IMR-90 (cell line): Measurements from ENCODE around the gene OR10AD1. TPM values are rescaled to one million over a fixed set of nuclear protein-coding genes. Genes with fewer than 3 reads are reported as not detected.

ENCODE experiments used
- ATAC-seq: fragments of 200-7000 bp; cut with Tn5 transposase; 2 replicates; pipeline ENCODE4 v1.9.1; 2020; ENCODE audit warnings: low read depth, mild to moderate bottlenecking, moderate library complexity
- BruUV-seq: library from RNA; stranded (reverse); fragments of 400-500 nt; replicated peaks from 2 replicates; lab custom pipeline; 2021; lab: Mats Ljungman, UMichigan
- CTCF ChIA-PET: fragments of 300-600 bp; formaldehyde crosslinking; extraction: SDS; loops from one replicate; lab custom pipeline; 2021; ENCODE audit warnings: antibody characterized with exemption; lab: Yijun Ruan, JAX
- POLR2A ChIA-PET: fragments of 300-600 bp; sonication (Branson Sonifier 250); formaldehyde crosslinking; loops from one replicate; lab custom pipeline; 2022; ENCODE audit warnings: antibody characterized with exemption; ENCODE audit not compliant: unreplicated experiment; lab: Charles Lee
- DNase-seq: peaks from one replicate; pipeline ENCODE4 v3.0.0; 2013
- H2AFZ ChIP-seq: replicated peaks from 2 replicates; pipeline ENCODE3; 2013; ENCODE audit warnings: low read length, mild to moderate bottlenecking; ENCODE audit not compliant: poor library complexity
- H2AK5ac ChIP-seq: 2 replicates; pipeline ENCODE4 v1.6.1; 2013; ENCODE audit warnings: low read depth, low read length, inconsistent platforms
- H2AK9ac ChIP-seq: replicated peaks from 2 replicates; pipeline ENCODE3; 2013; ENCODE audit warnings: mild to moderate bottlenecking, low read depth, low read length, moderate library complexity; ENCODE audit not compliant: poor library complexity
- H2BK120ac ChIP-seq: 2 replicates; pipeline ENCODE4 v1.6.1; 2013; ENCODE audit warnings: low read depth, low read length, inconsistent platforms
- H2BK15ac ChIP-seq: 3 replicates; pipeline ENCODE4 v1.6.1; 2013; ENCODE audit warnings: low read depth, low read length, inconsistent platforms
- H2BK20ac ChIP-seq: 2 replicates; pipeline ENCODE4 v1.6.1; 2013; ENCODE audit warnings: low read depth, mild to moderate bottlenecking, inconsistent platforms, low read length, moderate library complexity
- H2BK5ac ChIP-seq: 2 replicates; pipeline ENCODE4 v1.6.1; 2013; ENCODE audit warnings: mild to moderate bottlenecking, low read depth, low read length, inconsistent platforms; ENCODE audit not compliant: poor library complexity, severe bottlenecking
- H3K14ac ChIP-seq: replicated peaks from 2 replicates; pipeline ENCODE4 v1.6.1; 2013; ENCODE audit warnings: low read depth, low read length, inconsistent platforms
- H3K18ac ChIP-seq: 2 replicates; pipeline ENCODE4 v1.6.1; 2013; ENCODE audit warnings: low read depth, low read length, control low read depth
- H3K23ac ChIP-seq: 2 replicates; pipeline ENCODE4 v1.6.1; 2013; ENCODE audit warnings: low read depth, low read length, inconsistent platforms
- H3K27ac ChIP-seq: 2 replicates; pipeline ENCODE4 v1.5.1; 2013; ENCODE audit warnings: mild to moderate bottlenecking, control low read depth, low read length; ENCODE audit not compliant: insufficient read depth
- H3K27me3 ChIP-seq: 2 replicates; pipeline ENCODE4 v1.6.1; 2013; ENCODE audit warnings: low read length; ENCODE audit not compliant: control insufficient read depth, insufficient read depth
- H3K36me3 ChIP-seq: 2 replicates; pipeline ENCODE4 v1.6.1; 2013; ENCODE audit warnings: low read length, mixed read lengths; ENCODE audit not compliant: control insufficient read depth, insufficient read depth
- H3K4ac ChIP-seq: 2 replicates; pipeline ENCODE4 v1.6.1; 2013; ENCODE audit warnings: low read depth, low read length, inconsistent platforms
- H3K4me1 ChIP-seq: 2 replicates; pipeline ENCODE4 v1.6.1; 2013; ENCODE audit warnings: low read length, mixed read lengths; ENCODE audit not compliant: control insufficient read depth, insufficient read depth
- H3K4me2 ChIP-seq: 2 replicates; pipeline ENCODE4 v1.6.1; 2013; ENCODE audit warnings: low read depth, mild to moderate bottlenecking, control low read depth, low read length, moderate library complexity
- H3K4me3 ChIP-seq: 2 replicates; pipeline ENCODE4 v1.5.1; 2013; ENCODE audit warnings: low read depth, mild to moderate bottlenecking, control low read depth, low read length, moderate library complexity; ENCODE audit not compliant: insufficient read depth
- H3K56ac ChIP-seq: 2 replicates; pipeline ENCODE4 v1.6.1; 2013; ENCODE audit warnings: low read length, inconsistent platforms; ENCODE audit not compliant: insufficient read depth; ENCODE audit errors: extremely low read depth
- H3K79me1 ChIP-seq, 2 experiments: 2 replicates each; pipeline ENCODE4 v1.6.1; 2013; ENCODE audit warnings: low read length in 2 of 2, inconsistent platforms in 1 of 2, low read depth in 1 of 2
- H3K9ac ChIP-seq: 2 replicates; pipeline ENCODE4 v1.6.1; 2013; ENCODE audit warnings: low read depth, low read length, control low read depth
- H3K9me1 ChIP-seq: 2 replicates; pipeline ENCODE4 v1.6.1; 2013; ENCODE audit warnings: low read length, inconsistent platforms; ENCODE audit not compliant: insufficient read depth
- H3K9me3 ChIP-seq: 2 replicates; pipeline ENCODE4 v1.6.1; 2013; ENCODE audit warnings: low read length; ENCODE audit not compliant: control insufficient read depth, insufficient read depth
- H4K20me1 ChIP-seq: 2 replicates; pipeline ENCODE4 v1.6.1; 2013; ENCODE audit warnings: low read length, inconsistent platforms; ENCODE audit not compliant: insufficient read depth
- H4K5ac ChIP-seq: 2 replicates; pipeline ENCODE4 v1.6.1; 2013; ENCODE audit warnings: mild to moderate bottlenecking, low read depth, low read length, control low read depth
- H4K8ac ChIP-seq, 2 experiments: 2 replicates each; pipeline ENCODE4 v1.6.1; 2013; ENCODE audit warnings: low read depth in 2 of 2, low read length in 2 of 2, control low read depth in 1 of 2, inconsistent platforms in 1 of 2
- H4K91ac ChIP-seq: 2 replicates; pipeline ENCODE4 v1.6.1; 2013; ENCODE audit warnings: low read depth, low read length, inconsistent platforms; ENCODE audit not compliant: insufficient read depth
- CTCF ChIP-seq: conservative IDR thresholded peaks from 2 replicates; pipeline ENCODE4 v1.5.1; 2012; ENCODE audit warnings: mild to moderate bottlenecking, low read depth, low read length, improper control_type of control experiment
- MAZ ChIP-seq: IDR thresholded peaks from 2 replicates; pipeline ENCODE4 v1.6.1; 2012; ENCODE audit warnings: low read depth, mild to moderate bottlenecking, low read length, improper control_type of control experiment, moderate library complexity, borderline replicate concordance
- MXI1 ChIP-seq: IDR thresholded peaks from 2 replicates; pipeline ENCODE4 v1.6.1; 2012; ENCODE audit warnings: low read depth, mild to moderate bottlenecking, low read length, moderate library complexity, borderline replicate concordance
- WGBS, 2 experiments: methylation state at CpG; one replicate each; pipeline versions ENCODE4 v1.1.5 to v1.1.7; 2013; ENCODE audit warnings: missing lambda C conversion rate in 2 of 2; ENCODE audit not compliant: insufficient read length in 1 of 2; ENCODE audit errors: extremely low coverage in 2 of 2; 5-methylcytosine and 5-hydroxymethylcytosine counted together
- dilution Hi-C: fragments of 300-500 bp; cut with HindIII; formaldehyde crosslinking; loops from one replicate; pipeline ENCODE4 v1.14.3; 2018; ENCODE audit warnings: low sequenced_read_pairs; ENCODE audit not compliant: unreplicated experiment
- in situ Hi-C: fragments of 300-500 bp; cut with MboI; formaldehyde crosslinking; loops from 3 replicates; pipeline ENCODE4 v1.14.3; 2019; ENCODE audit warnings: low sequenced_read_pairs, inconsistent platforms, mixed read lengths
- intact Hi-C: fragments of 100-400 bp; cut with micrococcal nuclease; formaldehyde crosslinking; loops from 2 replicates; pipeline ENCODE4 v1.10.0; 2022
- polyA plus RNA-seq, 3 experiments: library from polyadenylated mRNA; depleted of rRNA; stranded (reverse); fragments of >200 nt; gene quantifications; 2 replicates each; pipeline ENCODE4 v1.2.3, GENCODE V29; 2012; ENCODE audit warnings: low replicate concordance in 1 of 3
- total RNA-seq: library from RNA; depleted of rRNA; stranded (reverse); fragments of >200 nt; gene quantifications from 2 replicates; pipeline ENCODE4 v1.2.3, GENCODE V29; 2012

The OR10AD1 gene
- total and polyA plus RNA-seq, 2 of the 4 experiments (the other 2 are of a cell fraction), result not detected

GRCh38 chr12:48183091-48183875, 19.8 kb downstream of the OR10AD1 start, which contains the start of gene CCDC184:
Gene CCDC184, plus strand, starts transcription at chr12:48183644. Its CDS starts 479 bp downstream, at chr12:48184123.
- DNase-seq (peak; percentile 73), ATAC-seq (peak; percentile 86)
- Histone ChIP-seq H3K9ac (peak within 1 kb of the TSS; percentile 41), H4K91ac (no peak within 1 kb of the TSS), H2AK5ac (no peak within 1 kb of the TSS; the same call in 1 of the 2 replicates), H4K20me1 (no peaks in the 10 kb centered on the region), H3K4me2 (peak within 1 kb of the TSS; percentile 89), H3K4ac (no peak within 1 kb of the TSS), H2AK9ac (peak within 1 kb of the TSS; percentile 56), H3K9me1 (no peaks in the 10 kb centered on the region; the same call in 1 of the 2 replicates), H2BK20ac (no peak within 1 kb of the TSS), H3K56ac (0 out of 2 replicates have a peak within 1 kb of the TSS, but pooled peaks have one; percentile 8), H3K14ac (peak within 1 kb of the TSS; percentile 1; the same call in 1 of the 2 replicates), H2AFZ (peak within 1 kb of the TSS; percentile 89), H3K27ac (peak within 1 kb of the TSS; percentile 2; the same call in 1 of the 2 replicates), H2BK15ac (no peak within 1 kb of the TSS; the same call in 2 of the 3 replicates), H3K4me3 (peak within 1 kb of the TSS; percentile 51), H3K79me1 (no peaks in the 10 kb centered on the region), H2BK120ac (no peak within 1 kb of the TSS), H3K23ac (no peak within 1 kb of the TSS; the same call in 1 of the 2 replicates), H3K18ac (no peak within 1 kb of the TSS), H3K27me3 (peaks cover 61% of the 10 kb centered on the region), H3K9me3 (no peaks in the 10 kb centered on the region), H2BK5ac (no peak within 1 kb of the TSS), H4K8ac (peak within 1 kb of the TSS; percentile 50 to 64; a peak in 2 of 4 replicates), H4K5ac (no peak within 1 kb of the TSS), H3K4me1 (peaks cover 3% of the 10 kb centered on the region; the same call in 1 of the 2 replicates), H3K36me3 (no peaks in the 10 kb centered on the region)
- dilution Hi-C loops (no loop called here), in situ Hi-C loops (no loop called here), intact Hi-C loops (no loop called here)
- no TSS peak for BruUV-seq
- CTCF ChIA-PET, result interaction anchor here (0.9 to 1.3 kb wide), 6 partner anchors 9 to 90 kb away, joined by 3 to 7 read pairs (median 4); partner anchors contain the start of gene ASB8
- POLR2A ChIA-PET, result no interaction called here
- peak; percentile 24; the same call in 1 of the 2 replicates for TF ChIP-seq MAZ
- no peak for TF ChIP-seq MXI1
- peak; percentile 37 for TF ChIP-seq CTCF
- 3% methylated on average over 11 of the region's 61 CpGs; no CpG with 5 or more reads in 1 of the 2 experiments for WGBS, 2 experiments
